Measurements from ENCODE around the gene PNMA8A. TPM values are rescaled to one million over a fixed set of nuclear protein-coding genes. Genes with fewer than 3 reads are reported as not detected.
A peak's percentile ranks its signal among the peaks of the same experiment; 100 is the strongest.

The PNMA8A gene, protein sequence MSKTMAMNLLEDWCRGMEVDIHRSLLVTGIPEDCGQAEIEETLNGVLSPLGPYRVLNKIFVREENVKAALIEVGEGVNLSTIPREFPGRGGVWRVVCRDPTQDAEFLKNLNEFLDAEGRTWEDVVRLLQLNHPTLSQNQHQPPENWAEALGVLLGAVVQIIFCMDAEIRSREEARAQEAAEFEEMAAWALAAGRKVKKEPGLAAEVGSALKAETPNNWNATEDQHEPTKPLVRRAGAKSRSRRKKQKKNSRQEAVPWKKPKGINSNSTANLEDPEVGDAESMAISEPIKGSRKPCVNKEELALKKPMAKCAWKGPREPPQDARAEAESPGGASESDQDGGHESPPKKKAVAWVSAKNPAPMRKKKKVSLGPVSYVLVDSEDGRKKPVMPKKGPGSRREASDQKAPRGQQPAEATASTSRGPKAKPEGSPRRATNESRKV
- total RNA-seq = not detected in 2 replicates

DNA sequence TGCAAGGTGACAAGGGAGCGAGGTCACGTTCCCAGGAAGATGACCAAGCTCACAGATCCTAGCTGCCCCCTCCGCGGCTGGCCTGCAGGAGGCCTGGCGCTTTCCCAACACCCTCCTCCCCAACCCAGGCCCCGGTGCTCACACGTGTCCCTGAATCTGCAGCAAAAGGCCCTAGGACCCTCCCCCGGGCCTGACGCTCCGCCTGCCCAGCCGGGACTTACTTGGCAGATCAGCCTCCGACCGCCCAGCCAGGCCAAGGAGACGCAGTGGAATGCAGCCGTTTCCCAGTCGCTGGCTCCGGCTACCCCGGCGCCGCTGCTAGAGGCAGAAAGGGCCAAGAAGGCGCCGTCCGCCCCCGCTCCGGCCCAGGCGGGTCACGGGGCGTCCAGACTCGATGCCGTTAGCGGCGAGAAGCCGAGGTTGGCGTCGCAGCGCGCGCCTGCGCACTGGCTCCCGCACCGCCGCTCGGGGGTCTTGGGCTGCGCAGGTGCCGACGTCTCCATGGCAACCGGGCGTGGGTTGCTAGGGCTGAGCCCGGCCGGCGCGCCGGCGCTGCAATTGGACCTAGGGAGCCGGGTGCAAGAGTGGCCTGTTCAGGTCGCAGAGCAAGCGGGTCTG, at the start of gene PNMA8A:
Gene PNMA8A, minus strand, starts transcription at position 448 of the 618 bp plus-strand sequence. CDS start 528 bp downstream, outside the sequence.
- intact Hi-C loops (cut with micrococcal nuclease) = no loop called here
- peaks cover 53% of the 10 kb centered on the region for H3K27me3 Mint-ChIP-seq
- no peak within 1 kb of the TSS for H3K27ac Mint-ChIP-seq
- peaks cover 4% of the 10 kb centered on the region for H3K4me1 Mint-ChIP-seq
- POLR2A ChIA-PET = no interaction called here
- no peak within 1 kb of the TSS for H3K4me3 Mint-ChIP-seq
- CTCF ChIA-PET = no interaction called here
- no peaks in the 10 kb centered on the region for H3K36me3 Mint-ChIP-seq (ENCODE audit: low read depth)
- no peaks in the 10 kb centered on the region for H3K9me3 Mint-ChIP-seq
- DNase-seq (no peak), ATAC-seq (ENCODE audit: low read depth) (no peak)
- TF ChIP-seq, protein P1, sequence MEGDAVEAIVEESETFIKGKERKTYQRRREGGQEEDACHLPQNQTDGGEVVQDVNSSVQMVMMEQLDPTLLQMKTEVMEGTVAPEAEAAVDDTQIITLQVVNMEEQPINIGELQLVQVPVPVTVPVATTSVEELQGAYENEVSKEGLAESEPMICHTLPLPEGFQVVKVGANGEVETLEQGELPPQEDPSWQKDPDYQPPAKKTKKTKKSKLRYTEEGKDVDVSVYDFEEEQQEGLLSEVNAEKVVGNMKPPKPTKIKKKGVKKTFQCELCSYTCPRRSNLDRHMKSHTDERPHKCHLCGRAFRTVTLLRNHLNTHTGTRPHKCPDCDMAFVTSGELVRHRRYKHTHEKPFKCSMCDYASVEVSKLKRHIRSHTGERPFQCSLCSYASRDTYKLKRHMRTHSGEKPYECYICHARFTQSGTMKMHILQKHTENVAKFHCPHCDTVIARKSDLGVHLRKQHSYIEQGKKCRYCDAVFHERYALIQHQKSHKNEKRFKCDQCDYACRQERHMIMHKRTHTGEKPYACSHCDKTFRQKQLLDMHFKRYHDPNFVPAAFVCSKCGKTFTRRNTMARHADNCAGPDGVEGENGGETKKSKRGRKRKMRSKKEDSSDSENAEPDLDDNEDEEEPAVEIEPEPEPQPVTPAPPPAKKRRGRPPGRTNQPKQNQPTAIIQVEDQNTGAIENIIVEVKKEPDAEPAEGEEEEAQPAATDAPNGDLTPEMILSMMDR (IDR thresholded peaks at IDR 0.05) = no peak

DNA sequence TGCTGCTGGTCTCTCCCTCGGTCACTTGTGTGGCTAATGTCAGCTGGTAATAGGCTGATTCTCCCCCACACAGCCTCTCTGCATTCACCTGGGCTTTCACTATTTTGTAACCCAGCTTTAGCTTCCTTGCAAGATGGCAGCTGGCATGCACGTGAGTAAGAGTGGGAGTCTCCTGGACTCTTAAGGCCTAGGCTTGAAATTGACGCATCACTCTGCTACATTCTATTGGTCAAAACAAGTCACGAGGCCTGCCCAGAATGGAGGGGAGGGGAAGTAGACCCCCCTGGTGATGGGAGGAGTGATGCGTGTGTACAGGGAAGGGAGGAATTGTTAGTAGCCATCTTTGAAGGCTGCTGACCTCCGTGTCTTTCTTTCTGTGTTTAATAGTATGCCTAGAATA, 49.3 kb upstream of the PNMA8A start:
- Mint-ChIP-seq H3K36me3 (ENCODE audit: low read depth) (no peaks in the 10 kb centered on the region), H3K9me3 (no peaks in the 10 kb centered on the region), H3K4me1 (peaks cover 13% of the 10 kb centered on the region), H3K27me3 (peaks cover 6% of the 10 kb centered on the region), H3K27ac (no peak overlapping the region), H3K4me3 (no peak overlapping the region)
- intact Hi-C loops (cut with micrococcal nuclease) = loop anchor here (10.0 kb wide), 1 partner anchor 324 kb away; no protein-coding TSS in a partner anchor
- ATAC-seq (ENCODE audit: low read depth) (no peak), DNase-seq (no peak)
- TF ChIP-seq, protein P1 (IDR thresholded peaks at IDR 0.05) = no peak
- ChIA-PET CTCF (interaction anchor here (1.0 to 2.7 kb wide), 2 partner anchors 141 to 159 kb away, joined by 3 to 8 read pairs; no protein-coding TSS in a partner anchor), POLR2A (no interaction called here)

DNA sequence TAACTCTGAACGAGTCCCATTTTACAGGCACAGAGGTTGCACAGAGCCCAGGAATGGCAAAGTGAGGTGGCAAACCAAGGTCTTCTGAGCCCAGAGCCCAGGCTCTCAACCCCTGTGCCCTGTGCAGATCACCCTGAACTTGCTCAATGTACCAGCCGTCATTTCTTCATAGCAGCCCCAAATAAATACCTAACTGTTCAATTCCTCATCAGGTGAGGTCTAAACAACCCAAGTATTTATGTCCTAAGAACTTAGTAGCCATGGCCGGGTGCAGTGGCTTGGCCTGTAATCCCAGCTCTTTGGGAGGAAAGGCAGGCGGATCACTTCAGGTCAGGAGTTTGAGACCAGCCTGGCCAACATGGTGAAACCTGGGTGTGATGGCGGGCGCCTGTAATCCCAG, 46.1 kb upstream of the PNMA8A start:
- ChIA-PET POLR2A (interaction anchor here (0.7 kb wide), 1 partner anchor 1093 kb away, joined by 3 read pairs; no protein-coding TSS in a partner anchor), CTCF (no interaction called here)
- Mint-ChIP-seq H3K36me3 (ENCODE audit: low read depth) (no peaks in the 10 kb centered on the region), H3K4me3 (no peak overlapping the region), H3K27ac (no peak overlapping the region), H3K9me3 (no peaks in the 10 kb centered on the region), H3K27me3 (peaks cover 17% of the 10 kb centered on the region), H3K4me1 (peaks cover 4% of the 10 kb centered on the region)
- DNase-seq (no peak), ATAC-seq (ENCODE audit: low read depth) (no peak)
- TF ChIP-seq, protein P1 (IDR thresholded peaks at IDR 0.05) = no peak
- intact Hi-C loops (cut with micrococcal nuclease) = no loop called here

DNA sequence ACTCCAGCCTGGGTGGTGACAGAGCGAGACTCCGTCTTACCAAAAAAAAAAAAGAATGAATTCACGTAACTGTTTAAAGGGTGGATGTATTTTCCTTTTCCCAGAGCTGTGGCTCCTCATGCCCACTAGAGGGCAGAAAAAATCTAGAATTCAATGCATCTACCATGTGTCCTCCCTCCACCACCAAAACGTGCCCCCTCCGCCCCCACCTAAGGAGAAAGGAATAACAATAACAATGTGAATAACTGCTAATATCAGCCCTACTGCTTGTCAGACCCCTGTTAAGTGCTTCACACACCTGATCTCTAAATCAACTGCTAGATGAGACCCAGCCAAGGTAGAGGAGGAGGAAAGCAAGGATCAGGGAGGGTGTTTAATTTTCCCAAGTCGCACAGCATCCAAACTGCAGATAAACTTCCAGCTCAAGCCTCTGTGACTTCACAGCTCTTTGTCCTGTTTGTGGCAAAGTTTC, 44.6 kb upstream of the PNMA8A start:
- ATAC-seq (ENCODE audit: low read depth) (peak; percentile 31), DNase-seq (no peak)
- Mint-ChIP-seq H3K27me3 (peaks cover 19% of the 10 kb centered on the region), H3K9me3 (no peaks in the 10 kb centered on the region), H3K27ac (no peak overlapping the region), H3K36me3 (ENCODE audit: low read depth) (no peaks in the 10 kb centered on the region), H3K4me3 (no peak overlapping the region), H3K4me1 (peaks cover 3% of the 10 kb centered on the region)
- TF ChIP-seq, protein P1 (IDR thresholded peaks at IDR 0.05) = no peak
- CTCF ChIA-PET = interaction anchor here (0.9 to 1.3 kb wide), 4 partner anchors 14 to 235 kb away, joined by 3 to 6 read pairs (median 4); no protein-coding TSS in a partner anchor
- intact Hi-C loops (cut with micrococcal nuclease) = no loop called here
- POLR2A ChIA-PET = interaction anchor here (0.6 to 0.7 kb wide), 2 partner anchors 383 to 1239 kb away, joined by 3 to 4 read pairs; no protein-coding TSS in a partner anchor

DNA sequence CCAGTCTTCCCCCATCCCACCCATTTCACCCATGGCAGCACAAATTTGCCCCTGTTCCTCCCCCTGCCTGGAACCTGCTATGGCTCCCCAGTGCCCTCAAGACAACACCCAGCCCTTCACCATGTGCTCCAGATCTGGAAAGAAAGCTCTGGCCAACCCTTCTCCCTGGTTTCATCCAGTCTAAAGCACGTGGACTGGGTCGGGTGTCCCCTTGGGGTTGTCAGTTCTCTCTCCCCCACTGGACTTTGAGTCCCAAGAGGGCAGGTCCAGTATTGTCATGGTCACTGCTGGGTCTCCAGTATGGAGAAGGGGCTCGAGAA, 43.9 kb upstream of the PNMA8A start:
- Mint-ChIP-seq H3K4me3 (no peak overlapping the region), H3K27me3 (peaks cover 19% of the 10 kb centered on the region), H3K36me3 (ENCODE audit: low read depth) (no peaks in the 10 kb centered on the region), H3K9me3 (no peaks in the 10 kb centered on the region), H3K4me1 (peaks cover 3% of the 10 kb centered on the region), H3K27ac (no peak overlapping the region)
- POLR2A ChIA-PET = no interaction called here
- CTCF ChIA-PET = no interaction called here
- TF ChIP-seq, protein P1 (IDR thresholded peaks at IDR 0.05) = no peak
- ATAC-seq (ENCODE audit: low read depth) (no peak), DNase-seq (no peak)
- intact Hi-C loops (cut with micrococcal nuclease) = no loop called here

Data from activated B cell treated with CpG ODN at 0.5 μM for 24 hours (primary cell).